GM20000 (cell line): ENCODE results near the gene SLC9A4.

ENCODE experiments used
- DNase-seq: peaks from one replicate; pipeline ENCODE4 v3.0.0; 2012; ENCODE audit warnings: low spot score
- TF ChIP-seq, protein P1 (sequence below): IDR thresholded peaks from 2 replicates; pipeline ENCODE4 v1.5.1; 2012; ENCODE audit warnings: mild to moderate bottlenecking, control low read depth; ENCODE audit errors: extremely low read depth, missing control alignments

SLC9A4 gene

GRCh38 chr2:102520801-102521200 is 47.8 kb downstream of the SLC9A4 start:
- no peak for DNase-seq

GRCh38 chr2:102522162-102522561 is 49.1 kb downstream of the SLC9A4 start:
- DNase-seq = no peak
- TF ChIP-seq, protein P1, sequence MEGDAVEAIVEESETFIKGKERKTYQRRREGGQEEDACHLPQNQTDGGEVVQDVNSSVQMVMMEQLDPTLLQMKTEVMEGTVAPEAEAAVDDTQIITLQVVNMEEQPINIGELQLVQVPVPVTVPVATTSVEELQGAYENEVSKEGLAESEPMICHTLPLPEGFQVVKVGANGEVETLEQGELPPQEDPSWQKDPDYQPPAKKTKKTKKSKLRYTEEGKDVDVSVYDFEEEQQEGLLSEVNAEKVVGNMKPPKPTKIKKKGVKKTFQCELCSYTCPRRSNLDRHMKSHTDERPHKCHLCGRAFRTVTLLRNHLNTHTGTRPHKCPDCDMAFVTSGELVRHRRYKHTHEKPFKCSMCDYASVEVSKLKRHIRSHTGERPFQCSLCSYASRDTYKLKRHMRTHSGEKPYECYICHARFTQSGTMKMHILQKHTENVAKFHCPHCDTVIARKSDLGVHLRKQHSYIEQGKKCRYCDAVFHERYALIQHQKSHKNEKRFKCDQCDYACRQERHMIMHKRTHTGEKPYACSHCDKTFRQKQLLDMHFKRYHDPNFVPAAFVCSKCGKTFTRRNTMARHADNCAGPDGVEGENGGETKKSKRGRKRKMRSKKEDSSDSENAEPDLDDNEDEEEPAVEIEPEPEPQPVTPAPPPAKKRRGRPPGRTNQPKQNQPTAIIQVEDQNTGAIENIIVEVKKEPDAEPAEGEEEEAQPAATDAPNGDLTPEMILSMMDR = no peak

More at GRCh38 chr2:102520801-102521200, 47.8 kb downstream of the SLC9A4 start:
- TF ChIP-seq, protein P1 = no peak

DNA sequence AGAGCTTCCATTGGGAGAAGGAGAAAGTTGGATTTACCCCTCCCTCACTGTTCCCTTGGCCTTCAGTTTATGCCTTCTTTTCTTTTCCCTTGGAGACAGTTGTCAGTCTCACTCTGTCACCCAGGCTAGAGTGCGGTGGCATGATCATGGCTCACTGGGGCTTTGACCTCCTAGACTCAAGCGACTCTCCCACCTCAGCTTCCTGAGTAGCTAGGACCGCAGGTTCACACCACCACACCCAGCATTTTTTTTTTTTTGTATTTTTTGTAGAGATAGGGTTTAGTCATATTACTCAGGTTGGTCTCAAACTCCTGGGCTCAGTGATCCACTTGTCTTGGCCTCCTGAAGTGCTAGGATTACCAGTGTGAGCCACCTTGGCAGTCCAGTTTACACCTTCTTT is 49.9 kb downstream of the SLC9A4 start:
- DNase-seq = no peak
- TF ChIP-seq, protein P1 = no peak

GRCh38 chr2:102523651-102524050 is 50.6 kb downstream of the SLC9A4 start:
- TF ChIP-seq, protein P1 = no peak

GRCh38 chr2:102527086-102527485 is 54.1 kb downstream of the SLC9A4 start:
- TF ChIP-seq, protein P1 = no peak
- DNase-seq = no peak

More at GRCh38 chr2:102523651-102524050, 50.6 kb downstream of the SLC9A4 start:
- DNase-seq = no peak

GRCh38 chr2:102538491-102538890 is 65.5 kb downstream of the SLC9A4 start:
- no peak for DNase-seq

DNA sequence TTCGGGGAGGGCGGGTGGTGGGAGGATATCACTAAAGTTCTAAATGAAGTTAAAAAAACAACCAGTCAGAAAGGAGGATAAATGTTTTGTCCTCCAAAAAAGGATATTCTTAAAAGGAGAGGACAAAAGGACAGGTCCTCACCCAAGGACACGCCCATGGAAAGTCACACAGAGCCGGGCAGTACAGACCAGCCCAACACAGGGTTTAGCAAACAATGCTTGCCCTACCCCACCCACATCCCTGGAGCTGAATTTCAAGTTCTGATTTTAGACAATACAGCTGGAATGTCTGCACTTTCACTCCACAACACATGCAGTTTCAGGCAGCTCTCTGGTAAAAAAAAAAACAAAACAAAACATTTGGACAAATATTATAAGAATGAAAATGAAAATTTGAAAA is 67.9 kb downstream of the SLC9A4 start:
- TF ChIP-seq, protein P1 = no peak
- DNase-seq = no peak

More at GRCh38 chr2:102538491-102538890, 65.5 kb downstream of the SLC9A4 start:
- TF ChIP-seq, protein P1 = no peak
